ENCODE measurements around the gene URB2. TPM values are rescaled to one million over a fixed set of nuclear protein-coding genes. Genes with fewer than 3 reads are reported as not detected.
"Not testable (repeated sequence)": the region's sequence is repeated elsewhere in the genome, so short reads cannot be mapped to it uniquely, and the experiment has no call there.

Gene URB2
- polyA plus RNA-seq, 1 of the 3 experiments (the other 2 are of a cell fraction): 8.2 TPM

- Histone ChIP-seq H4K20me1 (ENCODE audit: insufficient read depth) (peaks cover 66% of the 10 kb centered on the region), H3K9me3 (no peaks in the 10 kb centered on the region), H3K9me2 (no peaks in the 10 kb centered on the region), H2AFZ (ENCODE audit: low read depth) (no peak overlapping the region), H3K27me3 (ENCODE audit: insufficient read depth) (no peaks in the 10 kb centered on the region), H3K27ac (ENCODE audit: low read depth in 2 of 2, low read length in 1 of 2) (0 out of 4 replicates have a peak overlapping the region, but pooled peaks of 1 of the 2 experiments have one; percentile 3), H3K4me1 (ENCODE audit: control insufficient read depth in 1 of 2, insufficient read depth in 2 of 2, low read depth in 1 of 2, low read length in 1 of 2) (peaks cover 0 to 13% of the 10 kb centered on the region in 2 experiments; a peak in 3 of 4 replicates), H3K79me2 (ENCODE audit: insufficient read depth) (peaks cover 93% of the 10 kb centered on the region), H3F3A (replicated peaks; ENCODE audit: insufficient read depth) (no peaks in the 10 kb centered on the region), H3K9ac (no peak overlapping the region), H3K36me3 (replicated peaks in 1 of 2; ENCODE audit: control insufficient read depth in 1 of 2, insufficient read depth in 2 of 2, low read length in 1 of 2) (no peaks in the 10 kb centered on the region), H3K4me3 (ENCODE audit: low read depth in 2 of 2, low read length in 1 of 2) (no peak overlapping the region), H3K4me2 (no peak overlapping the region)
- ChIA-PET CTCF (interaction anchor here (1.4 to 3.7 kb wide), 2 partner anchors 18 to 63 kb away, joined by 3 to 13 read pairs; partner anchors contain the start of gene ABCB10), POLR2A (no interaction called here)
- no peak for DNase-seq
- TF ChIP-seq RXRA (IDR thresholded peaks at IDR 0.05; ENCODE audit: borderline replicate concordance, low read depth) (no peak), JUND (IDR thresholded peaks at IDR 0.05) (peak; percentile 45), TCF12 (IDR thresholded peaks at IDR 0.05) (peak; percentile 70), FOSL2 (IDR thresholded peaks at IDR 0.05; ENCODE audit: borderline replicate concordance, low read depth) (peak; percentile 52; the same call in 1 of the 2 replicates), PBX3 (IDR thresholded peaks at IDR 0.05) (peak; percentile 23; the same call in 1 of the 2 replicates), USF1 (IDR thresholded peaks at IDR 0.05; ENCODE audit: borderline replicate concordance, low read depth) (no peak), CTCF (IDR thresholded peaks at IDR 0.05) (no peak)
- 34% methylated on average over 2 of the region's 2 CpGs for WGBS (ENCODE audit: low lambda C conversion rate)
Measured at GRCh38 chr1:229621663-229622062, 4.4 kb upstream of the URB2 start.

GRCh38 chr1:229622641-229623120 lies 3.4 kb upstream of the URB2 start:
- H3K27ac ChIP-seq (ENCODE audit: low read depth in 2 of 2, low read length in 1 of 2); H3K9me3 ChIP-seq; H3F3A ChIP-seq (replicated peaks; ENCODE audit: insufficient read depth); H3K27me3 ChIP-seq (ENCODE audit: insufficient read depth); H2AFZ ChIP-seq (ENCODE audit: low read depth); H3K4me3 ChIP-seq (ENCODE audit: low read depth in 2 of 2, low read length in 1 of 2); H3K4me2 ChIP-seq; DNase-seq; POLR2A ChIA-PET; H3K9ac ChIP-seq; H3K36me3 ChIP-seq (replicated peaks in 1 of 2; ENCODE audit: control insufficient read depth in 1 of 2, insufficient read depth in 2 of 2, low read length in 1 of 2); H3K9me2 ChIP-seq: not testable (repeated sequence)
- H3K79me2 ChIP-seq (ENCODE audit: insufficient read depth): peaks cover 93% of the 10 kb centered on the region
- CTCF ChIA-PET: interaction anchor here (0.7 to 3.7 kb wide), 3 partner anchors 15 to 120 kb away, joined by 3 to 13 read pairs (median 3); partner anchors contain the start of gene ABCB10
- H3K4me1 ChIP-seq (ENCODE audit: control insufficient read depth in 1 of 2, insufficient read depth in 2 of 2, low read depth in 1 of 2, low read length in 1 of 2): peaks cover 5 to 19% of the 10 kb centered on the region in 2 experiments; a peak in 3 of 4 replicates
- 94% methylated on average over 10 of the region's 10 CpGs for WGBS (ENCODE audit: low lambda C conversion rate)
- peaks cover 57% of the 10 kb centered on the region for H4K20me1 ChIP-seq (ENCODE audit: insufficient read depth)

All from SK-N-SH (cell line).